GM12864 (cell line): Measurements from ENCODE around the gene TAAR1.
A peak's percentile ranks its signal among the peaks of the same experiment; 100 is the strongest.
"Not testable (repeated sequence)": the region's sequence is repeated elsewhere in the genome, so short reads cannot be mapped to it uniquely, and the experiment has no call there.

Experiments
- DNase-seq: peaks from one replicate; pipeline ENCODE4 v3.0.0-alpha.2; 2011; ENCODE audit warnings: low read depth
- H3K4me3 ChIP-seq: 2 replicates; pipeline ENCODE4 v1.5.1; 2011; ENCODE audit warnings: mild to moderate bottlenecking, low read depth, low read length, control low read depth
- TF ChIP-seq, protein P1 (sequence below): IDR thresholded peaks from 2 replicates; pipeline ENCODE4 v1.5.1; 2011; ENCODE audit warnings: low read depth, mild to moderate bottlenecking, moderate library complexity, low read length, control low read depth, inconsistent platforms; ENCODE audit errors: missing control alignments

Gene TAAR1, protein sequence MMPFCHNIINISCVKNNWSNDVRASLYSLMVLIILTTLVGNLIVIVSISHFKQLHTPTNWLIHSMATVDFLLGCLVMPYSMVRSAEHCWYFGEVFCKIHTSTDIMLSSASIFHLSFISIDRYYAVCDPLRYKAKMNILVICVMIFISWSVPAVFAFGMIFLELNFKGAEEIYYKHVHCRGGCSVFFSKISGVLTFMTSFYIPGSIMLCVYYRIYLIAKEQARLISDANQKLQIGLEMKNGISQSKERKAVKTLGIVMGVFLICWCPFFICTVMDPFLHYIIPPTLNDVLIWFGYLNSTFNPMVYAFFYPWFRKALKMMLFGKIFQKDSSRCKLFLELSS

DNA sequence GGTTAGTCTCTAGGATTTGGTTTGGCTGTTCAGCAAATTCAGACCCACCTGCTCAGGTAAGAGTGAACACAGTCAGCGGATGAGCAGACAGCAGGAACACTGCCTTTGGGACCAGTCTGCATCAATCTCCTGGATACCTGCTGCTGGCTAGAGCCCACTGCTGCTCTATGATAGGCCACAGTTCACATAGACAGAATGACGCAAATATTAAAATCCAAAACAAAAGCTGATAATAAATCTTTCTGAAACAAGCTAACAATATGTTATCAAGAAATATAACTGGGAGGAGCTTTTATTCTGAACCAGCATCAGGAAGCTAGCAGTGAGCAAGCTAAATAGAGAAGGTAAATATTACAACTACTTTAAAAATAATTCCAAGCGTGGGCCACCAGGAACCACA, at the start of gene TAAR1:
TAAR1 (minus strand) TSS at position 101 of the 400 bp plus-strand sequence. CDS start 13,179 bp downstream, outside the sequence.
- TF ChIP-seq, protein P1, sequence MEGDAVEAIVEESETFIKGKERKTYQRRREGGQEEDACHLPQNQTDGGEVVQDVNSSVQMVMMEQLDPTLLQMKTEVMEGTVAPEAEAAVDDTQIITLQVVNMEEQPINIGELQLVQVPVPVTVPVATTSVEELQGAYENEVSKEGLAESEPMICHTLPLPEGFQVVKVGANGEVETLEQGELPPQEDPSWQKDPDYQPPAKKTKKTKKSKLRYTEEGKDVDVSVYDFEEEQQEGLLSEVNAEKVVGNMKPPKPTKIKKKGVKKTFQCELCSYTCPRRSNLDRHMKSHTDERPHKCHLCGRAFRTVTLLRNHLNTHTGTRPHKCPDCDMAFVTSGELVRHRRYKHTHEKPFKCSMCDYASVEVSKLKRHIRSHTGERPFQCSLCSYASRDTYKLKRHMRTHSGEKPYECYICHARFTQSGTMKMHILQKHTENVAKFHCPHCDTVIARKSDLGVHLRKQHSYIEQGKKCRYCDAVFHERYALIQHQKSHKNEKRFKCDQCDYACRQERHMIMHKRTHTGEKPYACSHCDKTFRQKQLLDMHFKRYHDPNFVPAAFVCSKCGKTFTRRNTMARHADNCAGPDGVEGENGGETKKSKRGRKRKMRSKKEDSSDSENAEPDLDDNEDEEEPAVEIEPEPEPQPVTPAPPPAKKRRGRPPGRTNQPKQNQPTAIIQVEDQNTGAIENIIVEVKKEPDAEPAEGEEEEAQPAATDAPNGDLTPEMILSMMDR: no peak
- DNase-seq: no peak
- no peak within 1 kb of the TSS for H3K4me3 ChIP-seq

DNA sequence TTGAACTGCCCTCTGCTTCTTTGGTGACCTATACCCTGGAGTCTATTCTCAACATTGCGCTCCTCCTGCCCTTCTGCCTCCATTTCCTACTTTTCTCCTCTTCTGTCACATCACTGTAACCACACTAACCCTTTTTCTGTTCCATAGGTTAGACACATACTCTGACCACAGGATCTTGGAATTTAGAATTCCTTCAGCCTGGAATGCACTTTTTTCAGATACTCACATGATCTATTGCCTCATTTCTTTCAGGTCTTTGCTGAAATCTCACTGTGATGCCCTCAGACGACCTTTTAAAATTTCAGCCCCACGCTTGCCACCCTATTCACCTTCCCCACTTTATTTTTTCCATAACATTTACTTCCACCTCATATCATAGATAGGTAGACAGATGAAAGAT, 49.8 kb upstream of the TAAR1 start:
- H3K4me3 ChIP-seq: no peak overlapping the region
- no peak for DNase-seq
- TF ChIP-seq, protein P1: no peak

DNA sequence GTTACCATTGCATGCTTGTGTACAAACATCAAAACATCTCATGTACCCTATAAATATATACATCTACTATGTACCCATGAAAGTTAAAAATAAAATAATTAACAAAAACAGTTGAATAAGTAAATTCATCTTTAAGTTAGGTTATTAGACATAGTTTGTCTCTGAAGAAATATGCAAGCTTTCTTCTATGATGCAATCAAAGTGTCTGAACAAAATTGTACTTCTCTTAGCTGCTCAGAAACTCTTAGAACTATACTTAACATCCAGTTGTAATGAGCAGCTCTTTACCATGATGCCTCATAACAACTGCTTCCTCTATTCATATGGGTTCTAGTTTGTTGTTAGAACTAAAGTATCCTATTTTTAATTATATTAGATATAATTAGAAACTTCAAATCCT, 49.0 kb upstream of the TAAR1 start:
- TF ChIP-seq, protein P1: no peak
- no peak for DNase-seq
- no peak overlapping the region for H3K4me3 ChIP-seq

DNA sequence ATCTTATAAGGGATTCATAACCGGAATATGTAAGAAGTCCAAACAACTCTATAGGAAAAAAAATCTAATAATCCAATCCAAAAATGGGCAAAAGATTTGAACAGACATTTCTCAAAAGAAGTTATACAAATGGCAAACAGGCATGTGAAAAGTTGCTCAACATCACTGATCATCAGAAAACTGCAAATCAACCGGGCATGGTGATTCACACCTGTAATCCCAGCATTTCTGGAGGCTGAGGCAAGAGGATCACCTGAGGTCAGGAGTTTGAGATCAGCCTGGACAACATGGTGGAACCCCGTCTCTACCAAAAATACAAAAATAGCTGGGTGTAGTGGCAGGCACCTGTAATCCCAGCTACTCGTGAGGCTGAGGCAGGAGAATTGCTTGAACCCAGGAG, 47.8 kb upstream of the TAAR1 start:
- DNase-seq, H3K4me3 ChIP-seq: not testable (repeated sequence)

DNA sequence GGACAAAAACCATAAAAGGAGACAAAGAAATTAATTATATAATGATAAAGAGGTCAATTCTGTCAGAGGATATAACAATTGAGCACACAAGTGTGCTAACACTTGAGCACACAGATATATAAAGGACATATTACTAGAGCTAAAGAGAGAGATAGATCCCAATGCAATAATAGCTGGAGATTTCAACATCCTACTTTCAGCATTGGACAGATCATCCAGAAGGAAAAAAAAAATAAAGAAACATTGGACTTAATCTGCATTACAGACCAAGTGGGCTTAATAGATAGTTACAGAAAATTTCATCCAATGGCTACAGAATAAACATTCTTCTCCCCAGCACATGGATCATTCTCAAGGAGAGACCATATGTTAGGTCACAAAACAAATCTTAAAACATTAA, 45.0 kb upstream of the TAAR1 start:
- DNase-seq: no peak
- H3K4me3 ChIP-seq: no peak overlapping the region
- TF ChIP-seq, protein P1: no peak

DNA sequence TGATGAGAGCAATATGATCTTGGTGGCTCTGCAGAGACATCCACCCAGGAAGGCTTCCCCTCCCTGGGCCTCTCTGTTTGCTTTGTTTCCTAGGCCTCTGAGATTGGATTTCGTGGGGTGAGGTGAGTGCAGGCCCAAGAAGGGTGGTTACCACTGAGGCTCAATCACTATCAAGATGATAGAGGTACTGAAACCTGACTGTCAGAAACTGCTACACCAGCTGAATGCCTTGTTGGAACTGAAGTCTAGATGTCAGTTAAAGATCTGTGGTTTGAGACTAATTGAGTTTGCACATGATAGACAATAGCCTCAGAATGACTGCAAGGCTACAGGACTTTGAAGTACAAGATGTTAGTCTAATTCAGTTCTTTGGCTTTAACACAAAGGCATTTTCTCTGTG, 39.6 kb upstream of the TAAR1 start:
- TF ChIP-seq, protein P1: no peak
- H3K4me3 ChIP-seq: no peak overlapping the region
- peak; percentile 8 for DNase-seq

DNA sequence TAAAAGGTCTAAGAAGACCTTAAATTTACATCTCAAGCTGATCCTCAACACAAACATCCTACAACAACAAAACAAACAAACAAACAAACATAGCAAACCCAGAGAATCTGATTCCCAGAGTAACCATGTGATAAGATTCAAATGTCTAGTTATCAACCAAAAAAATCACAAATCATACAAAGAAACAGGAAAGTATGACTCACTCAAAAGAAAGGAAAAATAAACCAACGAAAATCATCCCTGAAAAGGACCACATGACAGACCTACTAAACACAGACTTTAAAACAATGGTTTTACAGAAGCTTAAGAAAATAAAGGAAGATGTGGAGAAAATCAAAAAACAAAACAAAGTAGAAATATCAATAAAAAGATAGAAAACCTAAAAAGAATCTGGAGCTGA, 36.8 kb upstream of the TAAR1 start:
- no peak overlapping the region for H3K4me3 ChIP-seq
- TF ChIP-seq, protein P1: no peak
- no peak for DNase-seq
